HG03565 (cell line): ENCODE results near the gene RIOK1.

Experiments used
- ATAC-seq: cut with Tn5 transposase; IDR thresholded peaks from one replicate; pipeline ENCODE4 v1.9.1; 2021; ENCODE audit warnings: mild to moderate bottlenecking, moderate library complexity; ENCODE audit not compliant: unreplicated experiment

RIOK1 gene

DNA sequence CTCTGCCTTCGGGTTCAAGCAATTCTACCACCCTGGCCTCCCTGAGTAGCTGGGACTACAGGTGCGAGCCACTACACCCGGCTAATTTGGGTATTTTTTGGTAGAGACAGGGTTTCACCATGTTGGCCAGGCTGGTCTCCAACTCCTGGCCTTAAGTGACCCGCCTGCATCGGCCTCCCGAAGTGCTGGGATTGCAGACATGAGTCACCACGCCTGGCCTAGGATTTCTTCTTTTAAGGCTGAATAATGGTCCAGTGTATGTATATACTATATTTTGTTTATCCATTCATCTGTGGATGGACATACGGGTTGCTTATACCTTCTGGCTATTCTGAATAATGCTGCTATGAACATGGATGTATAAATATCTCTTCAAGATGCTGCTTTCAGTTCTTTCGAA is 17.1 kb downstream of the RIOK1 start:
- ATAC-seq = no peak

DNA sequence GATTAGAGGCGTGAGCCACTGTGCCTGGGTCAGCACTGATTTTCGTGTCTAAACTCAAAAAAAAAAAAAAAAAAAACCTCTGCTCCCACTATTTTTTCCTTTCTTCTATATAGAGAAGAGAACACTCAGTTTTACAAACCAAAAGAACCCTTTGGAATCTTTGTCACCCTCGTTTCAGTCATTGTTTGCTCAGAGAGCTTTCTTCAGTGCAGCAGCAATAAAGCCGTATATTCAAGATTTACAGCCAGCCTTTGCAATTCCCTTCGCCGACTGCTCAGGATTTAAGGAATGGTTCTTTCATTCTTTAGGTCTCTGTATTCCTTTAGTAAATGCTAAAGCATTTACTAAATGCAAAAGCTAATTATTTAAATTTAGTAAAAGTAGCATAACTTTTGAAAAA is 20.1 kb downstream of the RIOK1 start:
- no peak for ATAC-seq

DNA sequence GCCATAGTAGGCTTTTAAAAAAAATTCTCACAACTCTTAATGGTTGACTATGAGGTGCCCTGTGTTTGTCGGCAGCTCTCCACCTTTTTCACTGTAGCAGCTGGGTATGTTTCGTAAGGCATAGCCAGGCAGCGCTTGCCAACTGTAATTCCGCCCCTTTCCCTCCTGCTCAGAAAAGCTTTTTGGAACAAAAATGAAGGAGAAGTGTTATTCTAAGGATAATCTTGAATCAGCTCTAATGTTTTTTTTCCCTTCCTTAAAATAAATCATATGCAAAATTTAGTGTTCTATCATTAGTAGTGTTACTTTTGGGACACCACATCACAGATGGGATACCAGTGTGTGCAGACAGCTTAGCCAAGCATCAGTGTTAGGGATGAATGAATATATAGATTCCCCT is 21.2 kb downstream of the RIOK1 start:
- ATAC-seq = no peak

DNA sequence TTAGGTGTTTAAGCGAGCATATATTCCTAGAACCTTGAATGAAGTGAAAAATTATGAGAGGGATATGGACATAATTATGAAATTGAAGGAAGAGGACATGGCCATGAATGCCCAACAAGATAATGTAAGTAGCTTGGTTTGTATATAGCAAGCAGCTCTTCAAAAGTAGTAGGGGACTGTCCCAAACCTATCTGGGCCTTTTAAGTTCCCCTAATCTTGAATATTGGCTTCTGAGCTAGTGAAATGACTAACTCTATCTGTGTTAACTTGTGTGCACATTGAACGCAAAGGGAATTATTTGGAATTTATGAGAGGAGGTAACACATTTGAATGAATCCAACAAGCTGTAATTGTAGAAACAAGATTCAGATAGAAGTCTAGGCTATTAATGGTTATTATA is 21.7 kb downstream of the RIOK1 start:
- ATAC-seq = no peak

DNA sequence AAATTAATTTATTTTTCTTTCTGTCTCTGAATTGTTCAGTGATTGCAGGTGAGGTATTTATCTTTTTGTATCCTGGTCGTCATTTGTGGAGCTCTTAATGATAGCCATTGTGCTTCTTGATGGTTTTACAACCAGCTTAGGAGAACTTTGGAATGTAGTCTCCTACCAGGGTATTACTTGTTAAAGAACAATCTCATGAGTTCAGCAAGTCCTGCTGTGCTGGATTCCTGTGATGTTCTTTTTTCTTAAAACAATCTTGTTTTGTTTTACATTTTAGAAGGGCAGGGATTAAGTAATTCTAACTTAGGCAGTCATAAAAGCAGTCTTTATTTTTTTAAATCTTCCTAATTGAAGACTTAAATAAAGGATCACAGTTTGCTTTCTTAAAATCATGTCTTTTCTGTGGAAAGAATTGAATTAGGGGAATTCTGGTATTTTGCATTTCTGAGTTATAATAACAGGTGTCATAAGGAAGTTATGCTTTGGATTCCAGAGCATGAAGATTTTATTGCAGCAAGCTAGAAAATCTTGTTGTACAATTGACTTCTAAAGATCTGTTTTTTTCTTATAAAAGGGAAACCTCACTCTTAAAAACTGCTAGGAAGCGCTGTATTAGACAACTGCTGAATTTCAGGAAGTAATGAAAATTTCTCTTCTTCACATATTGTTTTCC is 23.7 kb downstream of the RIOK1 start:
- no peak for ATAC-seq

DNA sequence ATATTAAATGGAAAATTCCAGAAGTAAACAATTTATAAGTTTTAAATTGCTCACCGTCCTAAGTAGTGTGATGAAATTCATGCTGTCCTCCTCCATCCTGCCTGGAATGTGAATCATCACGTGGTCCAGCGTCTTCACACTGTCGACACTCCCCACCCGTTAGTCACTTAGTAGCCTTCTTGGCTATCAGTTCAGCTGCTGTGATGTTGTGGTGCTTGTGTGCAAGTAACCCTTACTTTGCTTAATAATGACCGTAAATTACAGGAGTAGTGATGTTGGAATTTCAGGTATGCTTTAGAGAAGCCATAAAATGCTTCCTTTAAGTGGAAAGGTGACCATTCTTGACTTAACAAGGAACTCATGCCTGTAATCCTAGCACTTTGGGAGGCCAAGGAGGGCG is 25.2 kb downstream of the RIOK1 start:
- no peak for ATAC-seq

DNA sequence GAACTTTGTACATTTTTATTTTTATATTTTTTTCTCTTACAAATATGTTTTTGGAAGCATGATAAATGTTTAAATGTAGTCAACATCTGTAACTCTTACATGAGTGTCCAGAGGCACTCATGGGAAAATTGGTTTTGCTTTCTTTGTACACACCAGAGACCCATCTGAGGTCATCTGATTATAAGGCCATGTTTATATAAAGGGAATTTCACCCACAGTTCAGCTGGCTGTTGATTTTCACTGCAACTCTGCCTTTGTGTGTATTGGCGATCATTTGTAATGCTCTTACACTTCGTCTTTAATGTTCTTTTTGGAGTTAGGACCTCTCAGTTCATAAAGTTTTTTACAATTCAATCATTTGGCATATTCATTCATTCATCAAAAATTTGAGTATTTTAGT is 28.1 kb downstream of the RIOK1 start:
- no peak for ATAC-seq

DNA sequence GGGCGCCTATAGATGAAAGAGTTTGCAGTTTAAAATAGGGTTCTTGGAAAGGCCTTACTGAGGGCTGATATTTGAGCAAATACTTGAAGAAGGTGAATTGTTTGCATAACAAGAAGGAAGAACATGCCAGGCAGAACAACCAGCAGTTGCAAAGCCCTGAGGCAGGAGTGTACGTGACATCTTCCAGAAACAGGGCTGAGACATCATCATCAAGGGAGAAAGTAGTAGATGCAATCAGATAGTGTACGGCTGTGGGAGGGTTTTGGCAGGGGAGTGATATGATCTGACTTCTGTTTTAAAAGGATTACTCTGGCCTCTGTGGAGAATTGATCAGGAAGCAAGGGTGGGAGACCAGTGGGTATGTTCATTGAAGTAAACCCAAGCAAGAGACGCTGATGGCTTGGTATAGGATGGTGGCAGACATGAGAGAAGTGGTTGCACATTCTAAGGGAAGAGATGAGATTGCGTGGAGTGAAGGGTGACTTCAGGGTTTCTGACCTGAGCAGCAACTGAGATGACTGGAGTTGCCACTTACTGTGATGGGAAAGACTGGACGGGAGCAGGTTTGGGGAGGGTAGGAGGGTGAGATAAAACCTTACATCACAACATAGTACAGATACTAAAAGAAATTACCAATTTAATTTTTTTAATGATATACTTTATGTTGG is 28.8 kb downstream of the RIOK1 start:
- no peak for ATAC-seq

DNA sequence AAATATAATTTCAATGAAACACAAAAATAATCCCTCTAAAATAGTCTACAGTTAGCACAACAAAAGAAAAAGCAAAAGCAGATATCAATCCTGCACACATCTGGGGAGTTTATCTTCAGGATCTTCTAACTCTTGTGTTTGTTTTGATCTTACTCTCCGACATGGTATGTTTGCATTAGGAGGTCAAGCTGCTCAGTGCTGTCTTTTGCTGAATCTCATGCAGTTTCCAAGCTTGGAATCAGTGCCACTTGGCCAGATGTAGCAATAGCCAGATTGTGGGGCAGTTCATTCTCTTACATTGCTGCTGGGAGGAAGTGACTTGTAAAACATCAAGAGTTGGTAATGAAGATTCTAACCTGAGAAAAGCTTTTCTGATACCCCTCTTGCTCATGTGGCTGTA is 29.5 kb downstream of the RIOK1 start:
- ATAC-seq = no peak

DNA sequence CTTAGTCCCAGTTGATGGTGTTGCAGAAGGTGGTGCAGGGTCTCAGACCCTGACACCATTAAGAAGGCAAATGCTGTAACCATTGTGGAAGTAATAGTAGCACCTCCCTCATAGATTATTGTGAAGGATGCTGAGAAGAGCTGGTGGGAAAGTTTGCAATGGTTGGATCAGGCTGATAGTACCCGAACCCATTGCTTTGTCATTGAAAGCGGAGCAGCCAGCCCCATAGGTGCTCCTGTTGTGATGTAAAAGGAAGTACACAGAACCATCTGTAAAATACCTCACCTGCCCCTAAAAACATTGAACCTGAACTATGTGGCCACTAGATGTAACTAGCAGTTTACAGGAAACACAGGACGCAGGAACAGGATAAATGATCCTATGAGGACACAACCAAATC is 31.5 kb downstream of the RIOK1 start:
- no peak for ATAC-seq

DNA sequence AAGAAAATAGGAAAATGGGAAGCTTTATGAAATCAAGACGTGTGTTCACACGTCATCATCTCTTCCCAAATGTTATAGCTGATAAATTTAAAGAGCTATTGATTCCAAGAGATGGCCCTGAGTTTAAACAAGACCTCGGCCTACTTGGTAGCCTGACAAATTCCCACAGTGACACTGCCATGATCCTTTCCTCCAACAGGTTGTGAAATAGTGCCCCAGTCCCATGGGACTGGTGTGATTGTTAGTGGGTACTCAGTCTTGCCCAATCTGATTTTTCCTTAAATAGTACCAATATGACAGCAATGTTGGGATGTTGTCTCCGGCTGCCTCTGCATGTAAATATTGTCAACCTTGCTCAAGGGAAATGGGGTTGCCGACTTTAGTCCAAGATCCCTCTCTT is 34.5 kb downstream of the RIOK1 start:
- no peak for ATAC-seq

DNA sequence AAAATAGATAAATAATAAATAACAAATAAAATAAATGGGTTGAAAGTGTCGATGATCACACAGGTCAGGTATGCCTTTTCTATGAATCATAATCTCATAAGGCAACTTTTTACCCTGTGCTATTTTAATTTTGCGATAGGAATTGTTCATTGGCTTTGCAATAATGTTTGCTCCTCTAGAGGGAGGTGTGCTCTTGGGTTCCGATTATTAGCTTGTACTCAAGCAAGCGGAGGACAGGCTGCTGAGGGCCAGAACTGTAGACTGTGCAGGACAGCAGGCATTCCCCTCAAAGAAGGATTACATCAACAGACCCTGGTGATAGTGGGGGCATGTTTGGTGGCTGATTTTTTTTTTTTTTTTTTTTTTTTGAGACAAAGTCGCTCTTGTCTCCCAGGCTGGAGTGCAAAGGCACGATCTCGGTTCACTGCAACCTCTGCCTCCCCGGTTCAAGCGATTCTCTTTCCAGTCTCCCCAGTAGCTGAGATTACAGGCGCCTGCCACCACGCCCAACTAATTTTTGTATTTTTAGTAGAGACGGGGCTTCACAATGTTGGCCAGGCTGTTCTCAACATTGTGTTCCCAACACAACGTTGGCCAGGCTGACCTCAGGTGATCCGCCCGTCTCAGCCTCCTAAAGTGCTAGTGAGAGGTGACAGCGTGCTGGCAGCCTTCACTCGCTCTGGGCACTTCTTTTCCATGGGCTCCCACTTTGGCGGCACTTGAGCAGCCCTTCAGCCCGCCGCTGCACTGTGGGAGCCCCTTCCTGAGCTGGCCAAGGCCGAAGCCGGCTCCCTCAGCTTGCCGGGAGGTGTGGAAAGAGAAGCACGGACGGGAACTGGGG is 35.6 kb downstream of the RIOK1 start:
- ATAC-seq = no peak

DNA sequence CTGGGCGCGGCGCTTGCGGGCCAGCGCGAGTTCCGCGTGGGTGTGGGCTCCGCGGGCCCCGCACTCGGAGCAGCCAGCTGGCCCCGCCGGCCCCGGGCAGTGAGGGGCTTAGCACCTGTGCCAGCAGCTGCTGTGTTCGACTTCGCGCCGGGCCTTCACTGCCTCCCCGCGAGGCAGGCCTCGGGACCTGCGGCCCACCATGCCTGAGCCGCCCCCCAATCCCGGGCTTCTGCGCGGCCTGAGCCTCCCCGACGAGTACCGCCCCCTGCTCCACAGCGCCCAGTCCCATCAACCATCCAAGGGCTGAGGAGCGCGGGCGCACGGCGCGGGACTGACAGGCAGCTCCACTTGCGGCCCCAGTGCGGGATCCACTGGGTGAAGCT is 36.2 kb downstream of the RIOK1 start:
- ATAC-seq = no peak

DNA sequence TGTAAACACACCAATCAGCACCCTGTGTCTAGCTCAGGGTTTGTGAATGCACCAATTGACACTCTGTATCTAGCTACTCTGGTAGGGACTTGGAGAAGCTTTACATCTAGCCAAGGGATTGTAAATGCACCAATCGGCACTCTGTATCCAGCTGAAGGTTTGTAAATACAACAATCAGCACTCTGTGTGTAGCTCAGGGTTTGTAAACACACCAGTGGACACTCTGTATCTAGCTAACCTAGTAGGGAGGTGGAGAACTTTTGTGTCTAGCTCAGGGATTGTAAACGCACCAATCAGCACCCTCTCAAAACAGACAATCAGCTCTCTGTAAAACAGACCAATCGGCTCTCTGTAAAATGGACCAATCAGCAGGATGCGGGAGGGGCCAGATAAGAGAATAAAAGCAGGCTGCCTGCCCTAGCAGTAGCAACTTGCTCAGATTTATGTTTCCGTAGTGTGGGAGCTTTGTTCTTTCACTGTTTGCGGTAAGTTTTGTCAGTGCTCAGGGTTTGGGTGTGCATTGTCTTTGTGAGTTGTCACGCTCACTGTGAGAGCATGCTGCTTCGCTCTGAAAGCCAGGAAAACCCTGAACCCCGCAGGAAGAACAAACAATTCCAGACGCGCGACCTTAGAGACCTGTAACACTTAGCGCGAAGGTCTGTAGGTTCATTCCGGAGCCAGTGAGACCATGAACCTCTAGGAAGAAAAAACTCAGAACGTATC is 37.0 kb downstream of the RIOK1 start:
- ATAC-seq = no peak

DNA sequence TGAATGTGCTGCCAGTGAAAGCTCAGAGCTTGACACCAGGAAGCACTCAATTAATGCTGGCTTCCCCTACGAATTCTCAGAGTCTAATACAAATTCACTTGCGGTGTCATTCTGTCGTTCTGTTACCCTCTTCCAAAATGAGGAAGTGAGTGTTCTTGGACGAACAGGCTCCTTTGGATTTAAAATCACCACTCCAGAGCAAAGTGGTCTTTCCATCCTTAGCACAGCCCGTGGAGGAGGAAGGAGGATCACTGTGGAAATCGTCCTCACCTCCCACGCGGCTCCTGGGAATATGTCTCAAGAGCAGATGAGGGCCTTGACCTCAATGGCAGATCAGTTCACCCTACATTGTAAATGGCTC is 41.7 kb downstream of the RIOK1 start:
- no peak for ATAC-seq

DNA sequence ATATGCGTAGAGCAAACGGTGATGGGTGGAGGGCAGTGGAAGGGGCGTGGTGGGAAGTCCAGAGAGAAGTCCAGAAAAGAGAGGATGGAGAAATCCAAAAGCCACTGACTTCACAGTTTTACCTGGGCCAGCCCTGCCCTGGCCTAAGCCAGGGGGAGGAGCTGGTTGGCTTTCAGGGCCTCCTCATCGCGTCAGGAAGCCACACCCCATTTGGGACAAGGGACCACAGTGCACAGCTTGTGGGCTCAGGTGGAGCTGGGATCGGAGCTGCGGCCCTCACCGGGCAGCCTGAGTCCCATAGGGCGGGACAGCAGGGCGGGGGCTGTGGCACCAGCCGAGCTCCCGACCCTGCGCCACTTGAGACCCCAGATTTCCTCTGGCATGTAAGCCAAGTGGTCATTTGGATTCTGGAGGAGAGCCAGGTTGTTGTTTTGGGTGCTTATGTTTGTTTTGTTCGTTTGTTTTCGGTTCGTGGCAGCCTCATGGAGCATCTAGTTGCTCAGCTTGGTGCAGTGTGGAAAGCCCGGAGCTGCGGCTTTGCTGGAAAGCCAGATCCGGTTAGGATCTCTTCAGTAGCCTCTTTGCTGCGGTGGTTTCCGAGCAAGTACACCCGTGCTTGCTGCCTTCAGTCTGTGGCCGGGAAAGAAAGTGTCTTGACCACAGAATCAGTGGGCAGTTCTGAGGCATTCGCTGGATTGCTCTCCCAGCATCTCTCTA is 42.2 kb downstream of the RIOK1 start:
- no peak for ATAC-seq

DNA sequence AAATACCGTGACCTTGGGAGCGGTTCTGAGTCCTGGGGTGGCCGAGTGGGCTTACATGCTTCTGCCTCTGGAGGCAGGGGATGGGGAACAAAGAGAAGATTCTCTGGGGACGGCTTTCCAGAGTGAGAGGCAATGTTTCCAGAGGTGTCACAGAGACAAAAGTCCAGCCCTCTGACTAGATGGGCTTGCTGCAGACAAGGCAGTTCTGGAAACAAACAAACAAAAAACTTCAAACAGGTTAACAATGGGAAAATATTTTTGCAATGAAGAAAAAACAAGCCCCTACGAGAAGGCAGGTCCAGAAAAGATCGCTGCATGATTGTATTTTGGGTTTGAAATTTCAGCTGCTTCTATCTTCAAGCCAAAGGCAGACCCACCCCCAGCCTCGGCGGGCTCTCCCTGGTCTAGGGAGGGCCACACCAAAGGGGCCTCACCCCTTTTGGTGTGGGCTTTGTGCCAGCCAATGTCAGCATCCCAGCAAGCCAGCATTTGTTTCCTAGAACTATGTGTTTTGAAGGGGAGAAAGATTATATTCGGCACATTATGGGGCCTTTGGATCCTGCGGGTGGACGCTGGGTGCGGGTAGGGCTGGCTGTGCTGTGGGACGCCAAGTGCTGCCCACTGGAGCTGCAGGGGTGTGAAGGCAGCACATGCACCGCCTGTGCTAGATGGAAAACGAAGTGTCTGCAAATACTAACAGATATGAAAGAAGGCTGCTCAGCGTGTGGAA is 42.9 kb downstream of the RIOK1 start:
- ATAC-seq = no peak

DNA sequence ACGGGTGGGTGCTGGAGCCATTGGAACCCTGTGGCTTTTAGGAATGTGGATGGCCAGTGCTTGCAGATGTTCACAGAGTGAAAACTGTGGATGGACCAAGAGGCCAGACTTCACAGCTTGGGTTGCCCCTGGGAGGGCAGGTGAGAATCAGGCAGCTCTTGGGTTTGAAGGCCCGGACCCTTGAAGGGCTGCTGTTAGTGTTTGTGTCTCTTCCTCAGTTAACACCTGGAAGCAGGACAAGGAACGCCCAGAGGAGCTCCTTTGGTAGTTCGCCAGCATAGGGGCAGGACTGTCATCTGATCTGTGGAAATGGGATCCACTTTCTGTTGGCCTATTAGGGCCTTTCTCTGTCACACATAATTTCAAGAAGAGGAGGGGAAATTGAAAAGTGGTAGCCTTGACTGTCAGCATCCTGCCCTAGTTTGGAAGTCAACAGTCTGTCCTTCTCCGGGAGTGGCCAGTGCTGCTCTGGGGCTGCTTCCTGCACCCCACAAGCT is 43.6 kb downstream of the RIOK1 start:
- ATAC-seq = no peak

DNA sequence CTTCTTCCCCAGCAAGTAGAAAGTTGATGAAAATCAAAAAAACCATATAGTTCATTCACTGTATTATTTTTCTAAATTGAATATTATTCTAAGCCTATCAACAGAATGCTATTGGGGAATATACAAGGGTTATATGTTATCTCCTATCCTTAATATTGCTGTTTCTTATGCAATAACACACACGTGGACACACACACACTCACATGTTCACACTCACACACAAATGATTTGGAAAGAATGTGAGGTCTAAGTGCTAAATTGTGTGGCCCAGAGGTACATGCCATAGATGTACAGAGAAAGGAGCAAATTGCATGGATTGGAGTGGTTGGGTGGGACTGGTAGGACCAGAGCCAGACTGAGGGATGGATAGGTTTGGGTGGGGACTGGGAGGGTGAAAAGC is 45.1 kb downstream of the RIOK1 start:
- ATAC-seq = no peak

DNA sequence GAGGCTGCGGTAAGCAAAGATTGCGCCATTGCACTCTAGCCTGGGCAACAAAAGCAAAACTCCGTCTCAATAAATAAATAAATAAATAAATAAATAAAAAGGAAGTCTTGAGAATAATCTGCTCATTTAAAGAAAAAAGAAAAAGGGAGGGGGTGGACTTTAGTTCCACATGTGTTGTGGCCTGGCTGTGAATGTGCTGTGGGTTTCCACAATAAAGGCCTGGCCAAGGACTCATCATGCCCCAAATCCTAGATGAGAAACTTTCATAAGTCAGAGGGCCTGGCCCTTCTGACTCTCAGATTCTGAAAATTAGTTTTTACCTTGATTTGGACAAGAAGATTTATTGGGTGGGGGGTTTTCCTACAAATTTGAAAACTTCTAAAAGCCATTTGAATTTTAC is 48.4 kb downstream of the RIOK1 start:
- ATAC-seq = no peak
